ENCODE data around the gene GSTM1. TPM values are rescaled to one million over a fixed set of nuclear protein-coding genes. Genes with fewer than 3 reads are reported as not detected.
A peak's percentile ranks its signal among the peaks of the same experiment; 100 is the strongest.
"Not testable (repeated sequence)": the region's sequence is repeated elsewhere in the genome, so short reads cannot be mapped to it uniquely, and the experiment has no call there.

GSTM1 gene
- total RNA-seq, 1 donor from 2014 or later = 13.8 TPM

GRCh38 chr1:109677459-109677858 lies 10.2 kb upstream of the GSTM1 start:
- Histone ChIP-seq H3K4me3 (no peak overlapping the region), H4K20me1 (ENCODE audit: low read depth) (no peaks in the 10 kb centered on the region), H3K36me3 (no peaks in the 10 kb centered on the region), H3K79me2 (ENCODE audit: low read depth) (no peaks in the 10 kb centered on the region), H3F3A (ENCODE audit: low read depth) (no peaks in the 10 kb centered on the region), H2AFZ (replicated peaks) (no peak overlapping the region), H3K4me2 (no peak overlapping the region), H3K4me1 (no peaks in the 10 kb centered on the region), H3K9ac (no peak overlapping the region), H3K9me3 (ENCODE audit: low read depth) (no peaks in the 10 kb centered on the region), H3K27ac (no peak overlapping the region), H3K27me3 (no peaks in the 10 kb centered on the region)
- H3K4me3 Mint-ChIP-seq = no peak overlapping the region
- H3K36me3 Mint-ChIP-seq = no peaks in the 10 kb centered on the region
- H3K27me3 Mint-ChIP-seq (ENCODE audit: insufficient read depth, low read depth) = peaks cover 3% of the 10 kb centered on the region
- H3K4me1 Mint-ChIP-seq = no peaks in the 10 kb centered on the region
- H3K27ac Mint-ChIP-seq = peak overlapping the region; percentile 67
- TF ChIP-seq CTCF (IDR thresholded peaks at IDR 0.05) (no peak), EZH2 (IDR thresholded peaks at IDR 0.05) (no peak), EZH2phosphoT487 (IDR thresholded peaks at IDR 0.05) (no peak)
- no peaks in the 10 kb centered on the region for H3K9me3 Mint-ChIP-seq
- DNase-seq (ENCODE audit: low spot score) = no peak

- DNase-seq (ENCODE audit: low spot score); H3K27ac Mint-ChIP-seq; H3F3A ChIP-seq (ENCODE audit: low read depth); H3K9me3 Mint-ChIP-seq; H3K4me1 ChIP-seq; H4K20me1 ChIP-seq (ENCODE audit: low read depth); H3K4me2 ChIP-seq; H3K79me2 ChIP-seq (ENCODE audit: low read depth); H3K9me3 ChIP-seq (ENCODE audit: low read depth); H3K36me3 Mint-ChIP-seq; H3K36me3 ChIP-seq; H3K4me3 ChIP-seq; H3K9ac ChIP-seq; H3K4me1 Mint-ChIP-seq; H2AFZ ChIP-seq (replicated peaks); H3K27me3 ChIP-seq; H3K27ac ChIP-seq; H3K27me3 Mint-ChIP-seq (ENCODE audit: insufficient read depth, low read depth); H3K4me3 Mint-ChIP-seq: not testable (repeated sequence)
Measured at GRCh38 chr1:109678637-109679036, 9.0 kb upstream of the GSTM1 start.

GRCh38 chr1:109684777-109685176 lies 2.8 kb upstream of the GSTM1 start:
- not testable (repeated sequence) for H3K36me3 ChIP-seq; H3K27me3 ChIP-seq; H4K20me1 ChIP-seq (ENCODE audit: low read depth); H3K27me3 Mint-ChIP-seq (ENCODE audit: insufficient read depth, low read depth); H3K27ac ChIP-seq; H3F3A ChIP-seq (ENCODE audit: low read depth); H3K9me3 Mint-ChIP-seq; H3K4me1 Mint-ChIP-seq; H3K9me3 ChIP-seq (ENCODE audit: low read depth); H3K36me3 Mint-ChIP-seq; DNase-seq (ENCODE audit: low spot score); H3K4me1 ChIP-seq; H3K27ac Mint-ChIP-seq; H3K4me3 Mint-ChIP-seq; H3K4me3 ChIP-seq; H3K4me2 ChIP-seq; H2AFZ ChIP-seq (replicated peaks); H3K79me2 ChIP-seq (ENCODE audit: low read depth); H3K9ac ChIP-seq

- not testable (repeated sequence) for DNase-seq (ENCODE audit: low spot score); H3K27me3 Mint-ChIP-seq (ENCODE audit: insufficient read depth, low read depth); H3K27me3 ChIP-seq; H3K4me3 Mint-ChIP-seq; H3K79me2 ChIP-seq (ENCODE audit: low read depth); H3K36me3 ChIP-seq; H3K4me1 ChIP-seq; H3K4me2 ChIP-seq; H3K4me1 Mint-ChIP-seq; H3K36me3 Mint-ChIP-seq; H3K4me3 ChIP-seq; H3K9ac ChIP-seq; H4K20me1 ChIP-seq (ENCODE audit: low read depth); H3K9me3 Mint-ChIP-seq; H3K9me3 ChIP-seq (ENCODE audit: low read depth); H3F3A ChIP-seq (ENCODE audit: low read depth); H2AFZ ChIP-seq (replicated peaks); H3K27ac ChIP-seq; H3K27ac Mint-ChIP-seq
Measured at GRCh38 chr1:109685399-109685798, 2.2 kb upstream of the GSTM1 start.

GRCh38 chr1:109685890-109686289 lies 1.7 kb upstream of the GSTM1 start:
- not testable (repeated sequence) for H3K27me3 Mint-ChIP-seq (ENCODE audit: insufficient read depth, low read depth); H3K9me3 Mint-ChIP-seq; H3K79me2 ChIP-seq (ENCODE audit: low read depth); H3K27me3 ChIP-seq; H4K20me1 ChIP-seq (ENCODE audit: low read depth); H3K4me1 ChIP-seq; H3K27ac ChIP-seq; H3F3A ChIP-seq (ENCODE audit: low read depth); H2AFZ ChIP-seq (replicated peaks); H3K4me2 ChIP-seq; H3K36me3 Mint-ChIP-seq; H3K36me3 ChIP-seq; H3K27ac Mint-ChIP-seq; H3K9me3 ChIP-seq (ENCODE audit: low read depth); DNase-seq (ENCODE audit: low spot score); H3K9ac ChIP-seq; H3K4me3 ChIP-seq; H3K4me3 Mint-ChIP-seq; H3K4me1 Mint-ChIP-seq

GRCh38 chr1:109687109-109687508 lies 508 bp upstream of the GSTM1 start:
- H3F3A ChIP-seq (ENCODE audit: low read depth); H3K4me1 Mint-ChIP-seq; H3K36me3 ChIP-seq; H3K36me3 Mint-ChIP-seq; H3K79me2 ChIP-seq (ENCODE audit: low read depth); DNase-seq (ENCODE audit: low spot score); H3K27me3 Mint-ChIP-seq (ENCODE audit: insufficient read depth, low read depth); H3K27me3 ChIP-seq; H4K20me1 ChIP-seq (ENCODE audit: low read depth); H3K4me2 ChIP-seq; H3K27ac ChIP-seq; H3K9ac ChIP-seq; H3K9me3 Mint-ChIP-seq; H3K9me3 ChIP-seq (ENCODE audit: low read depth); H3K4me1 ChIP-seq; H2AFZ ChIP-seq (replicated peaks): not testable (repeated sequence)
- Mint-ChIP-seq H3K27ac (peak overlapping the region; percentile 79), H3K4me3 (peak overlapping the region; percentile 64)
- H3K4me3 ChIP-seq = peak overlapping the region; percentile 30

All from neural progenitor cell (in vitro differentiated cells).